Keratinocyte (primary cell): ENCODE results near the gene RAB14. TPM values are rescaled to one million over a fixed set of nuclear protein-coding genes. Genes with fewer than 3 reads are reported as not detected.

Experiments used
- DNase-seq: peaks from one replicate; pipeline ENCODE4 v3.0.0-alpha.2; 2011; ENCODE audit warnings: low read depth, missing footprints, low spot score
- FAIRE-seq: peaks from 2 replicates; lab custom pipeline; 2011; peaks lifted over from hg19 to GRCh38; lab: Jason Lieb, UNC
- H2AFZ ChIP-seq: 2 replicates; pipeline ENCODE4 v1.6.0; 2012; ENCODE audit warnings: low read length, control low read depth, inconsistent platforms; ENCODE audit not compliant: control insufficient read depth
- H3K27ac ChIP-seq: 2 replicates; pipeline ENCODE4 v1.5.1; 2011; ENCODE audit warnings: low read length; ENCODE audit not compliant: control insufficient read depth, insufficient read depth
- H3K27me3 ChIP-seq: 3 replicates; pipeline ENCODE4 v1.6.0; 2011; ENCODE audit warnings: low read length; ENCODE audit not compliant: control insufficient read depth, insufficient read depth; ENCODE audit errors: extremely low read depth
- H3K36me3 ChIP-seq, 2 experiments: 2 replicates in 1 of 2; 3 replicates in 1 of 2; pipeline ENCODE4 v1.5.1; 2011; ENCODE audit warnings: low read length in 2 of 2, mild to moderate bottlenecking in 1 of 2; ENCODE audit not compliant: control insufficient read depth in 2 of 2, insufficient read depth in 2 of 2; ENCODE audit errors: extremely low read depth in 1 of 2
- H3K4me1 ChIP-seq: 3 replicates; pipeline ENCODE4 v1.5.1; 2011; ENCODE audit warnings: low read length; ENCODE audit not compliant: control insufficient read depth, insufficient read depth; ENCODE audit errors: extremely low read depth
- H3K4me2 ChIP-seq: 3 replicates; pipeline ENCODE4 v1.6.0; 2011; ENCODE audit warnings: low read depth, low read length; ENCODE audit not compliant: control insufficient read depth, insufficient read depth; ENCODE audit errors: extremely low read depth
- H3K4me3 ChIP-seq, 3 experiments: fragments of 200-600 bp in 1 of 3; sonication (generic) in 1 of 3; 2 replicates in 2 of 3; 3 replicates in 1 of 3; pipeline ENCODE4 v1.5.1; 2011 to 2016; ENCODE audit warnings: low read length in 3 of 3, mild to moderate bottlenecking in 3 of 3, control low read depth in 2 of 3, inconsistent platforms in 1 of 3, low read depth in 1 of 3, mixed read lengths in 1 of 3, mixed run types in 1 of 3, moderate library complexity in 1 of 3; ENCODE audit not compliant: control insufficient read depth in 2 of 3, insufficient read depth in 2 of 3; ENCODE audit errors: extremely low read depth in 1 of 3
- H3K79me2 ChIP-seq: 2 replicates; pipeline ENCODE4 v1.6.0; 2012; ENCODE audit warnings: low read length; ENCODE audit not compliant: control insufficient read depth, insufficient read depth
- H3K9ac ChIP-seq: 3 replicates; pipeline ENCODE4 v1.6.0; 2011; ENCODE audit warnings: low read length; ENCODE audit not compliant: control insufficient read depth, insufficient read depth; ENCODE audit errors: extremely low read depth
- H3K9me1 ChIP-seq: 3 replicates; pipeline ENCODE4 v1.6.0; 2011; ENCODE audit warnings: low read length; ENCODE audit not compliant: control insufficient read depth, insufficient read depth; ENCODE audit errors: extremely low read depth
- H3K9me3 ChIP-seq: 2 replicates; pipeline ENCODE4 v1.5.1; 2012; ENCODE audit warnings: low read depth, low read length; ENCODE audit not compliant: control insufficient read depth
- H4K20me1 ChIP-seq: 3 replicates; pipeline ENCODE4 v1.6.0; 2011; ENCODE audit warnings: low read length; ENCODE audit not compliant: control insufficient read depth, insufficient read depth; ENCODE audit errors: extremely low read depth
- EZH2 ChIP-seq: IDR thresholded peaks from one replicate; pipeline ENCODE4 v1.6.1; 2012; ENCODE audit warnings: inconsistent platforms, mild to moderate bottlenecking, low read length, moderate library complexity
- dilution Hi-C: fragments of 300-500 bp; cut with MboI; formaldehyde crosslinking; loops from one replicate; pipeline ENCODE4 v1.7.0; 2020; ENCODE audit warnings: low sequenced_read_pairs; ENCODE audit not compliant: extremely low pct_ligation_motif_present
- polyA plus RNA-seq, 5 experiments: library from polyadenylated mRNA; depleted of rRNA in 3 of 5; stranded (reverse) in 3 of 5; stranded (forward) in 1 of 5; unstranded in 1 of 5; fragments of >200 nt; gene quantifications; 1 replicate in 1 of 5; 2 replicates in 3 of 5; 3 replicates in 1 of 5; pipeline versions ENCODE4 v1.2.1 to v1.2.3, GENCODE V29; 2011 to 2012; ENCODE audit warnings: missing spikeins in 2 of 5, low read depth in 1 of 5, low replicate concordance in 1 of 5
- TF ChIP-seq, protein P1 (sequence below), 3 experiments: IDR thresholded peaks in 1 of 3; conservative IDR thresholded peaks in 1 of 3; optimal IDR thresholded peaks in 1 of 3; 2 replicates in 2 of 3; 3 replicates in 1 of 3; pipeline versions ENCODE3 to v1.5.1; 2011; ENCODE audit warnings: low read length in 3 of 3, mild to moderate bottlenecking in 3 of 3, moderate library complexity in 2 of 3, control low read depth in 1 of 3, inconsistent platforms in 1 of 3; ENCODE audit not compliant: insufficient read depth in 2 of 3; ENCODE audit errors: extremely low read depth in 1 of 3

RAB14 gene
- polyA plus RNA-seq, 1 donor (not counting 4 experiments of a cell fraction or from before 2014, with no cell fraction given), result 42.8 TPM

DNA sequence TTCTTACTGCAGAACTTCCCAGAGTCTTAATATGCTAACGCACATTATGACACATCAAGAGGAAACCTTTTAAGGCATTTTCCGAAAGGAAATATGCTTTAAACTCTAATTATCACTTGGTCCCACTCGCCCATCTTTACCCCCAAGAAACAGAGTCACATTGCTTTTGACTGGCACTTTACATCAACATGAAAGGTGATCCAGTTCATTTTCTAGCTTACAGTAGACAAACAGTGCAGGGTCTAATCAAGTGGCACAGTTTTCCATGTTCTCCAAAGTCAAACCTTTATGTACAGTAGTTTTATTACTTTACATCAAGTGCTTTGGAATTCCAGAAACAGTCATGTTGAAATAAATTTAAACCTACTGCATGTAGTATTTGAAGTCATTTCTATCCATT, 12.0 kb downstream of the RAB14 start:
- Histone ChIP-seq H3K4me2 (no peak overlapping the region), H3K27me3 (no peaks in the 10 kb centered on the region), H3K4me1 (peaks cover 32% of the 10 kb centered on the region), H4K20me1 (peaks cover 2% of the 10 kb centered on the region), H3K4me3 (no peak overlapping the region), H3K36me3 (peaks cover 8 to 10% of the 10 kb centered on the region in 2 experiments), H3K79me2 (peaks cover 97% of the 10 kb centered on the region), H3K9ac (no peak overlapping the region), H2AFZ (no peak overlapping the region), H3K27ac (no peak overlapping the region), H3K9me1 (no peaks in the 10 kb centered on the region), H3K9me3 (no peaks in the 10 kb centered on the region)
- DNase-seq (no peak), FAIRE-seq (no peak)
- TF ChIP-seq EZH2, result no peak
- TF ChIP-seq, protein P1, sequence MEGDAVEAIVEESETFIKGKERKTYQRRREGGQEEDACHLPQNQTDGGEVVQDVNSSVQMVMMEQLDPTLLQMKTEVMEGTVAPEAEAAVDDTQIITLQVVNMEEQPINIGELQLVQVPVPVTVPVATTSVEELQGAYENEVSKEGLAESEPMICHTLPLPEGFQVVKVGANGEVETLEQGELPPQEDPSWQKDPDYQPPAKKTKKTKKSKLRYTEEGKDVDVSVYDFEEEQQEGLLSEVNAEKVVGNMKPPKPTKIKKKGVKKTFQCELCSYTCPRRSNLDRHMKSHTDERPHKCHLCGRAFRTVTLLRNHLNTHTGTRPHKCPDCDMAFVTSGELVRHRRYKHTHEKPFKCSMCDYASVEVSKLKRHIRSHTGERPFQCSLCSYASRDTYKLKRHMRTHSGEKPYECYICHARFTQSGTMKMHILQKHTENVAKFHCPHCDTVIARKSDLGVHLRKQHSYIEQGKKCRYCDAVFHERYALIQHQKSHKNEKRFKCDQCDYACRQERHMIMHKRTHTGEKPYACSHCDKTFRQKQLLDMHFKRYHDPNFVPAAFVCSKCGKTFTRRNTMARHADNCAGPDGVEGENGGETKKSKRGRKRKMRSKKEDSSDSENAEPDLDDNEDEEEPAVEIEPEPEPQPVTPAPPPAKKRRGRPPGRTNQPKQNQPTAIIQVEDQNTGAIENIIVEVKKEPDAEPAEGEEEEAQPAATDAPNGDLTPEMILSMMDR (optimal IDR thresholded peaks at IDR 0.05 in 1 of 3, IDR thresholded peaks at IDR 0.05 in 1 of 3, conservative IDR thresholded peaks at IDR 0.05 in 1 of 3; ENCODE audit: extremely low read depth in 1 of 3, insufficient read depth in 2 of 3, low read length in 3 of 3), result no peak
- dilution Hi-C loops, result no loop called here

DNA sequence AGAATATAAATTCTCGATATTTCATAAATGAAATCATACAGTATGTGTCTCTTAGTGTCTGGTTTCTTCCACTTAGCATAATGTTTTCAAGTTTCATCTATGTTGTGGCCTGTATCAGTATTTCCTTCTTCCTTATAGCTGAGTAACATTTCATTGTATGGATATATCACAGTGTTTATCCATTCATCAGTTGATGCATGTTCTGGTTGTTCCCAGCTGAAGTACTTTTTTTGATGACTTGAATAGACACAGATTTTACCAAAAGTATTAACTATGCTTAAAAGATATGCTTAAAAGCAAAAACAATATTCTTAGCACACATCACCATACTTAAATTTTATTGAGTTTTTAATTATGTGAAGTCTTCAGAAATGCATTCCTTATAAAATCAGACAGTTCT, 12.7 kb downstream of the RAB14 start:
- Histone ChIP-seq H3K4me2 (no peak overlapping the region), H3K4me3 (no peak overlapping the region), H3K9ac (no peak overlapping the region), H2AFZ (no peak overlapping the region), H3K9me1 (no peaks in the 10 kb centered on the region), H3K4me1 (peaks cover 26% of the 10 kb centered on the region), H4K20me1 (peaks cover 2% of the 10 kb centered on the region), H3K27me3 (no peaks in the 10 kb centered on the region), H3K9me3 (no peaks in the 10 kb centered on the region), H3K27ac (no peak overlapping the region), H3K79me2 (peaks cover 96% of the 10 kb centered on the region), H3K36me3 (peaks cover 8 to 16% of the 10 kb centered on the region in 2 experiments)
- dilution Hi-C loops, result no loop called here
- DNase-seq, result no peak
- TF ChIP-seq EZH2, result no peak
- TF ChIP-seq, protein P1 (optimal IDR thresholded peaks at IDR 0.05 in 1 of 3, IDR thresholded peaks at IDR 0.05 in 1 of 3, conservative IDR thresholded peaks at IDR 0.05 in 1 of 3; ENCODE audit: extremely low read depth in 1 of 3, insufficient read depth in 2 of 3, low read length in 3 of 3), result no peak
- no peak for FAIRE-seq
